HG03025 (cell line): Measurements from ENCODE around the gene LDB2.

Experiments used
- ATAC-seq: cut with Tn5 transposase; IDR thresholded peaks from one replicate; pipeline ENCODE4 v1.9.1; 2021; ENCODE audit warnings: mild to moderate bottlenecking, moderate library complexity; ENCODE audit not compliant: unreplicated experiment, low FRiP score

LDB2 gene

GRCh38 chr4:16521156-16521915 is 377.1 kb downstream of the LDB2 start:
- ATAC-seq, result no peak

- ATAC-seq, result no peak
Measured at GRCh38 chr4:16516796-16517439, 381.5 kb downstream of the LDB2 start.

- ATAC-seq, result no peak
Measured at GRCh38 chr4:16513876-16514275, 384.6 kb downstream of the LDB2 start.

GRCh38 chr4:16508968-16509367 is 389.5 kb downstream of the LDB2 start:
- no peak for ATAC-seq

GRCh38 chr4:16505726-16506125 is 392.7 kb downstream of the LDB2 start:
- no peak for ATAC-seq

GRCh38 chr4:16505267-16505666 is 393.2 kb downstream of the LDB2 start:
- ATAC-seq, result no peak

- no peak for ATAC-seq
Measured at GRCh38 chr4:16503421-16504100, 394.9 kb downstream of the LDB2 start.

- no peak for ATAC-seq
Measured at GRCh38 chr4:16498978-16499377, 399.5 kb downstream of the LDB2 start.

GRCh38 chr4:16496501-16496900 is 401.9 kb downstream of the LDB2 start:
- no peak for ATAC-seq

- no peak for ATAC-seq
Measured at GRCh38 chr4:16492872-16493271, 405.6 kb downstream of the LDB2 start.

- ATAC-seq, result no peak
Measured at GRCh38 chr4:16489226-16489625, 409.2 kb downstream of the LDB2 start.

GRCh38 chr4:16488084-16488483 is 410.4 kb downstream of the LDB2 start:
- no peak for ATAC-seq

GRCh38 chr4:16484711-16485110 is 413.7 kb downstream of the LDB2 start:
- ATAC-seq, result no peak

GRCh38 chr4:16483540-16483939 is 414.9 kb downstream of the LDB2 start:
- no peak for ATAC-seq

GRCh38 chr4:16480011-16480410 is 418.4 kb downstream of the LDB2 start:
- no peak for ATAC-seq

GRCh38 chr4:16472537-16472936 is 425.9 kb downstream of the LDB2 start:
- ATAC-seq, result no peak

- ATAC-seq, result no peak
Measured at GRCh38 chr4:16467061-16467460, 431.4 kb downstream of the LDB2 start.

- no peak for ATAC-seq
Measured at GRCh38 chr4:16466581-16466980, 431.9 kb downstream of the LDB2 start.

- no peak for ATAC-seq
Measured at GRCh38 chr4:16464651-16465050, 433.8 kb downstream of the LDB2 start.

- ATAC-seq, result no peak
Measured at GRCh38 chr4:16462656-16463055, 435.8 kb downstream of the LDB2 start.

- ATAC-seq, result no peak
Measured at GRCh38 chr4:16461362-16461761, 437.1 kb downstream of the LDB2 start.

GRCh38 chr4:16457944-16458343 is 440.5 kb downstream of the LDB2 start:
- no peak for ATAC-seq
